ENCODE measurements around the gene RPUSD1. TPM values are rescaled to one million over a fixed set of nuclear protein-coding genes. Genes with fewer than 3 reads are reported as not detected.
"Not testable (repeated sequence)": the region's sequence is repeated elsewhere in the genome, so short reads cannot be mapped to it uniquely, and the experiment has no call there.

Gene RPUSD1
- total RNA-seq, 1 experiment from 2014 or later, result 24.9 TPM

DNA sequence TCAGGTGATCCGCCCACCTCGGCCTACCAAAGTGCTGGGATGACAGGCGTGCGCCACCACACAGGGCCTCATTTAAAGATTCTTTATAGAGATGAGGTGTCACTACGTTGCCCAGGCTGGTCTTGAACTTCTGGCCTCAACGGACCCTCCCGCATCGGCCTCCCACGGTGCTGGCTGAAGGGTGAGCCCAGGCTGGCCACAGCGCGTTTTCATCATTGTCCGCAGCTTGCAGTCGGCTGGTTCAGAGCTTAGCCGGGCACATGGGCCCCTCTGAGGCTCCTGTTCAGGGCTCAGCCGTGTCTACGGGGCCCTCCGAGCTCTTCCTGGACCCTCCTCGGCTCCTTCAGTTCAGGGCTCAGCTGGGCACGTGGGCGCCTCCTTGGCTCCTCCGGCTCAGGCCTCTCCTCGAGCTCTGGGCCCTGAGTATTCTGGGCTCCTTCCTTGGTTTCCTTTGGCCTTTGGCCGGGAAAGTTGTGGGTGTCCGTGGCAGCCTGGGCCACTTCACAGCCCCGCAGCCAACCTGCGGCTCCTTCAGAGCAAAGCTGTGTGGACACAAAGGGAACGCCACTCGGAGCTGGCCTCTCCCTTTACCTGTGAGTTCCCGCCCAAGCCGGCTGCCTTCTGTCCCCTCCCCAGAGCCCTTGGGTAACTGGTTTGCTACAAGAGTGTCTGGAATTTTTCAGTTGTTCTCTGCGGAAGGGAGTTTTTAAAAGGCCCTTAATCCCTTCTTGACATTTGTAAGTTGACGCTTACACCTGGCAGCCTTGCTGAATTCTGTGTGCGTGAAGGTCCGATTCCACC is 28.9 kb downstream of the RPUSD1 start:
- H3K27ac Mint-ChIP-seq (ENCODE audit: low read depth, unreplicated experiment), result peak overlapping the region; percentile 61
- CTCF ChIA-PET, result interaction anchor here (0.6 to 2.9 kb wide), 5 partner anchors 14 to 298 kb away, joined by 3 to 11 read pairs (median 7); partner anchors contain the start of gene CIAO3

DNA sequence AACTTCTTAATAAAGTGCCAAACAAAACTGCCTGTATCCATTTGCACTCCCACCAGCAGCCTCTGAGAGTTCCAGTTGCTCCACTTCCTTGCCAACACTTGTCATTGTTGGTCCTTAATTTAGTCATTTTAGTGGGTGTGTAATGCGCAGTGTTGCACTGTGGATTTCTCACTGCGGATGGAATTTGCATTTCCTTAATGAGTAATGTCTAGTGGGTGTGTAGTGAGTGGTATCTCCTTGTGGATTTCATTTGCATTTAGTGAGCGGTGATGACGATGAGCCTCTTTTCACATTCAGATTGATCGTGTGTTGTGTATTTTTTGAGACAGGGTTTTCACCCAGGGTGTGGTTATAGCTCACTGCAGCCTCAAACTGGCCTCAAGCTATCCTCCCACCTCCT is 31.8 kb downstream of the RPUSD1 start:
- Mint-ChIP-seq H3K4me3 (ENCODE audit: unreplicated experiment) (no peak overlapping the region), H3K27ac (ENCODE audit: low read depth, unreplicated experiment) (no peak overlapping the region), H3K27me3 (ENCODE audit: insufficient read depth, unreplicated experiment) (no peaks in the 10 kb centered on the region), H3K4me1 (ENCODE audit: insufficient read depth, unreplicated experiment) (peaks cover 7% of the 10 kb centered on the region), H3K9me3 (ENCODE audit: unreplicated experiment) (no peaks in the 10 kb centered on the region), H3K36me3 (ENCODE audit: insufficient read depth, unreplicated experiment) (no peaks in the 10 kb centered on the region)
- no peak for DNase-seq (ENCODE audit: unreplicated experiment)
- intact Hi-C loops (cut with micrococcal nuclease), result no loop called here
- no TSS peak for BruUV-seq (replicated peaks)
- TF ChIP-seq, protein P1, sequence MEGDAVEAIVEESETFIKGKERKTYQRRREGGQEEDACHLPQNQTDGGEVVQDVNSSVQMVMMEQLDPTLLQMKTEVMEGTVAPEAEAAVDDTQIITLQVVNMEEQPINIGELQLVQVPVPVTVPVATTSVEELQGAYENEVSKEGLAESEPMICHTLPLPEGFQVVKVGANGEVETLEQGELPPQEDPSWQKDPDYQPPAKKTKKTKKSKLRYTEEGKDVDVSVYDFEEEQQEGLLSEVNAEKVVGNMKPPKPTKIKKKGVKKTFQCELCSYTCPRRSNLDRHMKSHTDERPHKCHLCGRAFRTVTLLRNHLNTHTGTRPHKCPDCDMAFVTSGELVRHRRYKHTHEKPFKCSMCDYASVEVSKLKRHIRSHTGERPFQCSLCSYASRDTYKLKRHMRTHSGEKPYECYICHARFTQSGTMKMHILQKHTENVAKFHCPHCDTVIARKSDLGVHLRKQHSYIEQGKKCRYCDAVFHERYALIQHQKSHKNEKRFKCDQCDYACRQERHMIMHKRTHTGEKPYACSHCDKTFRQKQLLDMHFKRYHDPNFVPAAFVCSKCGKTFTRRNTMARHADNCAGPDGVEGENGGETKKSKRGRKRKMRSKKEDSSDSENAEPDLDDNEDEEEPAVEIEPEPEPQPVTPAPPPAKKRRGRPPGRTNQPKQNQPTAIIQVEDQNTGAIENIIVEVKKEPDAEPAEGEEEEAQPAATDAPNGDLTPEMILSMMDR (IDR thresholded peaks at IDR 0.05; ENCODE audit: unreplicated experiment), result no peak
- CTCF ChIA-PET, result interaction anchor here (0.7 to 2.5 kb wide), 7 partner anchors 10 to 301 kb away, joined by 3 to 13 read pairs (median 3); partner anchors contain the start of gene CIAO3
- POLR2A ChIA-PET, result interaction anchor here (1.0 to 1.7 kb wide), 2 partner anchors 16 to 27 kb away, joined by 4 to 5 read pairs; partner anchors contain the start of gene CIAO3

More for the DNA sequence above, 28.9 kb downstream of the RPUSD1 start:
- POLR2A ChIA-PET, result interaction anchor here (1.1 to 3.9 kb wide), 6 partner anchors 10 to 52 kb away, joined by 3 to 26 read pairs (median 9); partner anchors contain the start of genes ANTKMT, CHTF18 and RPUSD1
- Mint-ChIP-seq H3K9me3 (ENCODE audit: unreplicated experiment) (no peaks in the 10 kb centered on the region), H3K4me1 (ENCODE audit: insufficient read depth, unreplicated experiment) (peaks cover 10% of the 10 kb centered on the region), H3K27me3 (ENCODE audit: insufficient read depth, unreplicated experiment) (no peaks in the 10 kb centered on the region), H3K4me3 (ENCODE audit: unreplicated experiment) (no peak overlapping the region), H3K36me3 (ENCODE audit: insufficient read depth, unreplicated experiment) (no peaks in the 10 kb centered on the region)
- BruUV-seq (replicated peaks), result no TSS peak
- TF ChIP-seq, protein P1 (IDR thresholded peaks at IDR 0.05; ENCODE audit: unreplicated experiment), result no peak
- intact Hi-C loops (cut with micrococcal nuclease), result no loop called here
- DNase-seq (ENCODE audit: unreplicated experiment), result no peak

DNA sequence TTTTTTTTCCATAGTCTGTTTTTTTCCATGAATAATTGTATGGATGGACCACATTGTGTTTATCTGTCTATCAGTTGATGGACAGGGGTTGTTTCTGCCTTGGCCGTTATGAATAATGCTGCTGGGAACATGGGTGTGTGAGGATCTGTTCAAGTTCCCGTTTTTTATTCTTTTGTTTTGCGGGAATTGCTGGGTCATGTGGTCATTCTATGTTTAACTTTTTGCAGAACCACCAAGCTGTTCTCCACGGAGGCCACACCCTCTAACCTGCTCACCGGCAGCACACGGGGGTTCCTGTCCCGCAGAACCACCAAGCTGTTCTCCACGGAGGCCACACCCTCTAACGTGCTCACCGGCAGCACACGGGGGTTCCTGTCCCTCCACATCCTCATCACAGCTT is 33.5 kb downstream of the RPUSD1 start:
- ChIA-PET POLR2A (interaction anchor here (1.7 kb wide), 1 partner anchor 14 kb away, joined by 6 read pairs; the partner anchor contains the start of gene CIAO3), CTCF (interaction anchor here (0.6 kb wide), 3 partner anchors 8 to 30 kb away, joined by 3 to 4 read pairs (median 3); no protein-coding TSS in a partner anchor)
- intact Hi-C loops (cut with micrococcal nuclease), result no loop called here
- Mint-ChIP-seq H3K36me3 (ENCODE audit: insufficient read depth, unreplicated experiment) (no peaks in the 10 kb centered on the region), H3K27ac (ENCODE audit: low read depth, unreplicated experiment) (no peak overlapping the region), H3K27me3 (ENCODE audit: insufficient read depth, unreplicated experiment) (no peaks in the 10 kb centered on the region), H3K4me3 (ENCODE audit: unreplicated experiment) (no peak overlapping the region), H3K4me1 (ENCODE audit: insufficient read depth, unreplicated experiment) (no peaks in the 10 kb centered on the region), H3K9me3 (ENCODE audit: unreplicated experiment) (no peaks in the 10 kb centered on the region)
- TF ChIP-seq, protein P1 (IDR thresholded peaks at IDR 0.05; ENCODE audit: unreplicated experiment), result no peak
- no TSS peak for BruUV-seq (replicated peaks)
- no peak for DNase-seq (ENCODE audit: unreplicated experiment)

DNA sequence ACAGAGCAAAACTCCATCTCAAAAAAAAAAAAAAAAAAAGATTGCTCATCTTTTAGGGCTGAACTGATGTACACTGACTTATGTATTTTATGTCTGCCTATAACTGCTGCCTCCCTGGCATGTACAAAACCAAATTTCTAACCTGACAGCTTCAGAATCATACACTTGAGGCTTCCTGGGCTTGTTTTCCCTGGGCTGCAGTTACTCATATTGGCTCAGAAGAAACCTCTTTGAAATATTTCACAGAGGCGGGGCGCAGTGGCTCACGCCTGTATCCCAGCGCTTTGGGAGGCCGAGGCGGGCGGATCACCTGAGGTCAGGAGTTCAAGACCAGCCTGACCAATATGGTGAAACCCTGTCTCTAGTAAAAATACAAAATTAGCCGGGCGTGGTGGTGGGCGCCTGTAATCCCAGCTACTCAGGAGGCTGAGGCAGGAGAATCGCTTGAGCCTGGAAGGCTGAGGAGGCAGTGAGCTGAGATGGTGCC is 34.0 kb downstream of the RPUSD1 start:
- BruUV-seq (replicated peaks); intact Hi-C loops (cut with micrococcal nuclease); H3K4me3 Mint-ChIP-seq (ENCODE audit: unreplicated experiment); H3K36me3 Mint-ChIP-seq (ENCODE audit: insufficient read depth, unreplicated experiment); H3K9me3 Mint-ChIP-seq (ENCODE audit: unreplicated experiment); DNase-seq (ENCODE audit: unreplicated experiment); H3K27ac Mint-ChIP-seq (ENCODE audit: low read depth, unreplicated experiment); H3K4me1 Mint-ChIP-seq (ENCODE audit: insufficient read depth, unreplicated experiment); H3K27me3 Mint-ChIP-seq (ENCODE audit: insufficient read depth, unreplicated experiment): not testable (repeated sequence)
- POLR2A ChIA-PET, result interaction anchor here (1.7 kb wide), 1 partner anchor 13 kb away, joined by 6 read pairs; the partner anchor contains the start of gene CIAO3
- CTCF ChIA-PET, result interaction anchor here (0.6 to 0.7 kb wide), 3 partner anchors 14 to 42 kb away, joined by 3 to 4 read pairs (median 3); no protein-coding TSS in a partner anchor

All from MCF 10A (cell line).